ENCODE data around the gene DYNC1LI1.

Gene DYNC1LI1

DNA sequence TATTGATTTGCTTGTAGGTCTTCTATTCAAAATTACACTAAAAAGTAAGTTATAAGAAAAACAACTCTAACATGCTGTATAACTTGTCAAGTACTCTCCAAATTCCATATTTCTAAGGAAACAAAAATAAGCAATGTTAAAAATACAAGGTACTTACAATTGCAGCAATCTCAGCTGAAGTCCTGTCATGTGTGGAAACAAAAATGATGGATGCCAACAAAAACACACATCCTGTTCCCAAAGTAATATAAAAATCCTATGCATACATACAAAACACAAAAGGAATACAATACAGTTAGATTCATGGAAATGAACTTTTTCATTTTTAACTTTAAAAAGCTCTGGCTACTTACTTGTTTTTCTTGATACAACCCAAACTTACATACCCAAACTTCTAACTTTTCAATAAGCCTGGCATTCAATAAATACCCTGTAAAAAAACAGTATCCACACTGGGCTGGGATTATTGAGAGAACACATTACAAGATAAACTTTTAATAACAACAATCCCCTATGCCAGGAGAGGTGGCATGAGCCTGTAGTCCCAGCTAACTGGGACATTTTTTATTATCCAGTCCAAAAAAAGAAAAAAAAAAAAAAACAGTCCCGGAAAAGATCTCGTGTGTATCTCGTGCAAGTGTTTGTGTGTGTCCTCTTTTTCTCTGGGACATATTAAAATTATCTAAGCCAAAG, 82.7 kb downstream of the DYNC1LI1 start:
- no peak for DNase-seq

DNA sequence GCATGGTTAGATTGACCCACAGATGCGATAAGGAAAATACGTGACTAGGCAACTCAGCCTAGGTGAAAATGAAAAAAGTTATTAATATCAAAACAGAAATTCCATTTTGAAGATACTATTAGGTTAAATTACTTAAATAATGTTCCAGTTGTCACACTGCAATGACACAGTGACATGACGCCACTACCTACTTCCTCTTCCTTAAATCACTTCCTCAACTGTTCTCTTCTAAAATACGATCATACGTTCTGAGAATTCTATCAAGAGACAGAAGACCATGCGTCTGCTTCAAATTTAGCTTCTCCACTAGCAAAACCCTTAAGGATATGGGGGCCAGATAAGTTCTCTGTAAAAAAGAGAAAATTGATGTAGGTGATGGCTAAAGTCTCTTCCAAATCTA, 86.2 kb downstream of the DYNC1LI1 start:
- no peak for DNase-seq

DNA sequence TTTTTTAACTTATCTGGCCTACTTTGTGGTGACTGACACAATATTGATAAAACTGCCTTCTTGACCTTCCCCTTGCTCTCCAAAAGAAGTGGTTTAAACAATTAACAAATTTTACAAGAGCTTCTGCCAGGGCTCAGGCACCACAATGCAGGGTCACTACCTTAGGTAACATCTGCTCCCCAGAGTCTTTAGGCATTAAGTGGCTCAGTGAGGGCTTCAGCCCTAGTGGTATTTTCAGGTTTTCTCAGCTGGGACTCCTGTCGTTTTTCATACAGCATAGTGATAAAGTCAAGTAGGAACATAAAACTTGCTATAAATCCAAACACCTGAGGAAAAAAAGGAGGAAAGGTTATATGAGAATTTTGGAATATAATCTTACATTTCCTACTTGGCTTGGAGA, 86.9 kb downstream of the DYNC1LI1 start:
- DNase-seq: no peak

DNA sequence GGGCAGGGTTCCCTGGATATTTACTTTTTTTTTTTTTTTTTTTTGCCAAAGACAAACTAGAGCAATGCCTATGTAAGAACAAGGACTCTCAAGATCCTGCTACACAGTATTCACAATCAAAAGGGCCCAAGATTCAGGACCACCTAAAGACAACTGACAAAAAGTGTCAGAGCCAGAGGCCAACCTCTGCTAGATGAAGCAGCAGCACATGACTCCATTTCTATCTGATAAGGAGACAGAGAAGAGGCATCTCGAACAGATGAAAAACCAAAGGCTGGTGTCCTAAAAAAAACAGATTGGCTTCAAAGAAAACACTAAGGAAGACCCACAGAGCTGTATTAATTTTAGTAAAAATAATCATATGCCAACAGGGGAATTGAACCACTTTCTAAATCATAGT, 88.0 kb downstream of the DYNC1LI1 start:
- no peak for DNase-seq

DNA sequence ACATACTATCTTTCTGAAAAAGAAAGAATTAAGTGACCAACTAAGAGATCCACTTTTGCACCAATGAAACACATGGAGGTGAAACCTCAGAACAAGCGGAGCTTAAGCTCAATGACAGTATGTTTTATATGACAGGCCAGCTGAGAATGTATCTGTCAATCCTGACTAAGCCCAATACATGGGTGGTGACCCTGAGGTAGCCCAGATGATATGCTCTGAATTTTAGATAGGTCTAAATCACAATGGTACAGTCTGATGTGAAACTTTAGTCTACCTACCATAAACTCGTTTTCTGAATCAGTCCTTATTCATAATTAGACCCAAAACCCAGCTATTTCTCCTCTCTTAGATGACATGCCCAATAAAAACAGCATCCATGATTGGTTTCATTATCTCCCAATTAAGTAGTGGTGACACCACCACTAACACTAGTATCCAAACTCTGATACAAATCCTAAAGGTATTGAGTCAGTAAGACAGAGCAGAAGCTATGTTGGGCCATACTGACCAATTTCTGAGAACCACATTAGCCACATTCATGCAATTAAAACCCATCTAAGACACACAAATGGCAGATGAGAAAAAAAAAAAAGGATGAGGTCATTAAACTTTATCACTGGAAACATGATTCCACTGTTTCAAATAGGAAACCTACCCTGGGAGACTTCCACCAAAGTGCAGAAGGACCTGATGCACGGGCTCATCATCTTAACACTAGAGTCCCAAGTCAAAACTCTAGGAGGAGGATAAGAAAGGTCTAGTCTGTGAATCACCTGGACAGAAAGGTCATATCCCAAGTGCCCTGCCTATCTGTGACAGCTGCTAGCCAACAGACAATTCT, 88.6 kb downstream of the DYNC1LI1 start:
- DNase-seq: no peak

DNA sequence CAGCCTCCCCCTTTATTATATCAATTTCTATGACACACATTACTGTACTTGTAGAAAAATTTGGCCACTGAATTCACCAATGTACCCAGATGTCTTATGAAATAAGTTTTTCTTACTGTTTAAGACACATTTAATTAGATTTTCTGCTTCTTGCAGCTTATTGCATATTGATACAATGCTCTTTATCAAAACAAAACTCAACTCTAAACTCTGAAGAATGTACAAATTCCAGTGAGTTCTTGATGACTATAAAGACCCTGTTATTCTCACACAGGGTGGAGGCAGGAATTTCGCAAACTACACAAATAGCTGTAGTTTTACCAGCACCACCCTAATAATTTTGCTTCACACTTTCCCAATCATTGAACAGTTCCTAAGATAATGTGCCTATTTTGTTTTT, 90.1 kb downstream of the DYNC1LI1 start:
- no peak for DNase-seq

Measured in activated CD4-positive, CD25-positive, alpha-beta regulatory T cell (primary cell).